ENCODE data around the gene PID1. TPM values are rescaled to one million over a fixed set of nuclear protein-coding genes. Genes with fewer than 3 reads are reported as not detected.

PID1 gene
- total and polyA plus RNA-seq, 2 donors (not counting 1 experiment from before 2014, with no cell fraction given), result 0.10 TPM; not detected in 1

DNA sequence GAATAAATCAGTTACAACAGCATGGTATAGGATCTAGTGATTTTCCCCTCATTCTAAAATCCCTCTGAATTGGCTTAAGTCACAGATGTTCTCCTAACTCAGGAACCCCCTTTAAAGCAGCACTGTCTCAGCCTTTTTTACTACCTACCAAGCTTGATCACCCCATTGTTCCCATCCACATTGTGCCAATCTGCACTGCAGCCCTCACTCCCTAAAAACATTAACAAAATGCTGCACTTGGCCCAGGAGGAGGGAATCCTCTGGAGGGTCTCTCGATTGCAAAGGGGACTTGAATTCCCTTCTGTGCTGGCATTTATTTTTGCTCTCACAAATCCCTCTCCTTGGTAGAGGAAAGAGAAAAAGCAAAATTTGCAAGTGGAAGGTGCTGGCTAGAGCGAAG is 223.0 kb downstream of the PID1 start:
- H3K27me3 Mint-ChIP-seq, result no peaks in the 10 kb centered on the region
- Histone ChIP-seq H3K9ac (ENCODE audit: low read length) (no peak overlapping the region), H3K27me3 (replicated peaks in 1 of 4; ENCODE audit: control extremely low read depth in 1 of 4, control insufficient read depth in 3 of 4, insufficient read depth in 4 of 4, low read length in 3 of 4) (no peaks in the 10 kb centered on the region), H3K4me2 (replicated peaks; ENCODE audit: low read depth, low read length, poor library complexity, severe bottlenecking) (no peak overlapping the region), H2AFZ (ENCODE audit: insufficient read depth, low read depth, low read length, poor library complexity, severe bottlenecking) (no peak overlapping the region), H3K27ac (ENCODE audit: low read length in 2 of 2) (no peak overlapping the region), H3K79me2 (ENCODE audit: control insufficient read depth, insufficient read depth, low read length) (no peaks in the 10 kb centered on the region), H3K36me3 (replicated peaks in 1 of 2; ENCODE audit: control extremely low read depth in 1 of 2, control insufficient read depth in 1 of 2, extremely low read depth in 1 of 2, insufficient read depth in 2 of 2, low read length in 1 of 2) (no peaks in the 10 kb centered on the region), H4K20me1 (ENCODE audit: control insufficient read depth, insufficient read depth, low read length, poor library complexity, severe bottlenecking) (no peaks in the 10 kb centered on the region), H3K9me3 (ENCODE audit: control extremely low read depth in 1 of 3, control insufficient read depth in 2 of 3, insufficient read depth in 1 of 3, low read length in 2 of 3) (peaks cover 0 to 3% (median 0%) of the 10 kb centered on the region in 3 donors), H3K4me1 (ENCODE audit: control insufficient read depth in 2 of 2, insufficient read depth in 2 of 2, low read length in 2 of 2) (no peaks in the 10 kb centered on the region), H3K4me3 (ENCODE audit: control extremely low read depth in 1 of 5, extremely low read depth in 1 of 5, insufficient read depth in 1 of 5, low read depth in 2 of 5, low read length in 4 of 5) (no peak overlapping the region)
- POLR2A ChIA-PET, result no interaction called here
- intact Hi-C loops (cut with micrococcal nuclease), result no loop called here
- TF ChIP-seq EZH2 (IDR thresholded peaks at IDR 0.05; ENCODE audit: borderline replicate concordance, insufficient read depth, low read depth, low read length, poor library complexity, severe bottlenecking), result no peak
- no peak for TF ChIP-seq CTCF (IDR thresholded peaks at IDR 0.05)
- CTCF ChIA-PET, result no interaction called here
- WGBS (ENCODE audit: insufficient coverage), result no CpG with 5 or more reads among the region's 2 CpGs
- H3K27ac Mint-ChIP-seq, result no peak overlapping the region
- H3K4me1 Mint-ChIP-seq, result no peaks in the 10 kb centered on the region
- no peak overlapping the region for H3K4me3 Mint-ChIP-seq
- no peak for DNase-seq
- H3K9me3 Mint-ChIP-seq (ENCODE audit: insufficient read depth), result no peaks in the 10 kb centered on the region
- no peak for ATAC-seq (ENCODE audit: low read depth)

DNA sequence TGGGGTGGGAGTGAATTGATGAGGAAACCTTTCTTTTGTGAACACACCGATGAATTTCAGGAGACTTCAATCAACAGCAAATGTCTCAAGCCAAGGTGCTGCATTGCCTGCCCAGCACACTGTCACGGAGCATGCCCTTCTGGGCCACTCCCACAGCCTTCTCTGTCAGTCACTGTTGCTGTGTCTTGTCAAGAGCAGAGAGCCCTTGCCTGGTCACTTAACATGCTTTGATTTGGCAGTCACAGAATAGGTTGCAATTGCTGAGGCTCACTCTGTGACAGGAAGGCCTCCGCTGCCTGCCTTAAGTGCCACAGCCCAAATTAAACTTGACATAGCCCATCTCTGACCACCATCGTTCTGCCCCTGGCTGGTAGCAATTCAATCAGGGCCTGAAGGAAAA is 225.4 kb downstream of the PID1 start:
- H3K27me3 ChIP-seq (replicated peaks in 1 of 4; ENCODE audit: control extremely low read depth in 1 of 4, control insufficient read depth in 3 of 4, insufficient read depth in 4 of 4, low read length in 3 of 4), result no peaks in the 10 kb centered on the region
- no peak for TF ChIP-seq EZH2 (IDR thresholded peaks at IDR 0.05; ENCODE audit: borderline replicate concordance, insufficient read depth, low read depth, low read length, poor library complexity, severe bottlenecking)
- no peak for TF ChIP-seq CTCF (IDR thresholded peaks at IDR 0.05)
- Mint-ChIP-seq H3K4me3 (no peak overlapping the region), H3K9me3 (ENCODE audit: insufficient read depth) (no peaks in the 10 kb centered on the region), H3K4me1 (no peaks in the 10 kb centered on the region), H3K27me3 (no peaks in the 10 kb centered on the region), H3K27ac (no peak overlapping the region)
- ChIA-PET CTCF (no interaction called here), POLR2A (no interaction called here)
- H3K79me2 ChIP-seq (ENCODE audit: control insufficient read depth, insufficient read depth, low read length), result no peaks in the 10 kb centered on the region
- H3K9ac ChIP-seq (ENCODE audit: low read length), result no peak overlapping the region
- DNase-seq (no peak), ATAC-seq (ENCODE audit: low read depth) (no peak)
- no peak overlapping the region for H3K4me3 ChIP-seq (ENCODE audit: control extremely low read depth in 1 of 5, extremely low read depth in 1 of 5, insufficient read depth in 1 of 5, low read depth in 2 of 5, low read length in 4 of 5)
- WGBS (ENCODE audit: insufficient coverage), result 93% methylated on average over 4 of the region's 4 CpGs
- H4K20me1 ChIP-seq (ENCODE audit: control insufficient read depth, insufficient read depth, low read length, poor library complexity, severe bottlenecking), result no peaks in the 10 kb centered on the region
- H3K4me1 ChIP-seq (ENCODE audit: control insufficient read depth in 2 of 2, insufficient read depth in 2 of 2, low read length in 2 of 2), result no peaks in the 10 kb centered on the region
- no peak overlapping the region for H3K4me2 ChIP-seq (replicated peaks; ENCODE audit: low read depth, low read length, poor library complexity, severe bottlenecking)
- no peak overlapping the region for H2AFZ ChIP-seq (ENCODE audit: insufficient read depth, low read depth, low read length, poor library complexity, severe bottlenecking)
- peaks cover 0 to 3% (median 0%) of the 10 kb centered on the region in 3 donors for H3K9me3 ChIP-seq (ENCODE audit: control extremely low read depth in 1 of 3, control insufficient read depth in 2 of 3, insufficient read depth in 1 of 3, low read length in 2 of 3)
- H3K36me3 ChIP-seq (replicated peaks in 1 of 2; ENCODE audit: control extremely low read depth in 1 of 2, control insufficient read depth in 1 of 2, extremely low read depth in 1 of 2, insufficient read depth in 2 of 2, low read length in 1 of 2), result no peaks in the 10 kb centered on the region
- intact Hi-C loops (cut with micrococcal nuclease), result no loop called here
- no peak overlapping the region for H3K27ac ChIP-seq (ENCODE audit: low read length in 2 of 2)
